ENCODE measurements around the gene LAPTM4A.

Gene LAPTM4A

GRCh38 chr2:20065885-20066602, 14.6 kb upstream of the LAPTM4A start:
- no peaks in the 10 kb centered on the region for H3K36me3 ChIP-seq (ENCODE audit: control insufficient read depth, insufficient read depth, low read length)
- H3K4me3 ChIP-seq (replicated peaks; ENCODE audit: low read depth, low read length), result no peak overlapping the region
- no peak for DNase-seq (ENCODE audit: extremely low read depth, insufficient read length)
- no peak for TF ChIP-seq CTCF (IDR thresholded peaks at IDR 0.05; ENCODE audit: insufficient read depth, low read length, poor library complexity, severe bottlenecking)
- no peaks in the 10 kb centered on the region for H3K27me3 ChIP-seq (replicated peaks; ENCODE audit: control insufficient read depth, insufficient read depth, low read length)

DNA sequence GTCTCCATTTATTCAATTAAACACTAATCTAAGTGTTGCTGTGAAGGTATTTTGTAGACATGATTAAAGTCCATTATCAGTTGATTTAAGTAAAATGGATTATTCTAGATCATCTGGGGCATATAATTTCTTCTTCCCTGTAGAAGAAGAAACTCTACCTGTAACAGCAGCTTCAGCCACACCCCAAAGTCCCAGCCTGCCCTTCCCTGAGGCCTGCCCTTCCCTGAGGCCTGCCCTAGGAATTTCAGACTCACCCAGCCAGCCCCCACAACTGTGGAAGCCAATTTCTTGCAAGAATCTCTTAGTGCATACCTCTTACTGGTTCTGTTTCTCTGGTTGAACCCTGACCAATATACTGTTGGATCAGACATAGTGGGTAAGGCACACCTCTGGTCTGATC, 13.4 kb upstream of the LAPTM4A start:
- Histone ChIP-seq H3K27me3 (replicated peaks; ENCODE audit: control insufficient read depth, insufficient read depth, low read length) (no peaks in the 10 kb centered on the region), H3K4me3 (replicated peaks; ENCODE audit: low read depth, low read length) (no peak overlapping the region), H3K36me3 (ENCODE audit: control insufficient read depth, insufficient read depth, low read length) (no peaks in the 10 kb centered on the region)
- no peak for DNase-seq (ENCODE audit: extremely low read depth, insufficient read length)
- no peak for TF ChIP-seq CTCF (IDR thresholded peaks at IDR 0.05; ENCODE audit: insufficient read depth, low read length, poor library complexity, severe bottlenecking)

DNA sequence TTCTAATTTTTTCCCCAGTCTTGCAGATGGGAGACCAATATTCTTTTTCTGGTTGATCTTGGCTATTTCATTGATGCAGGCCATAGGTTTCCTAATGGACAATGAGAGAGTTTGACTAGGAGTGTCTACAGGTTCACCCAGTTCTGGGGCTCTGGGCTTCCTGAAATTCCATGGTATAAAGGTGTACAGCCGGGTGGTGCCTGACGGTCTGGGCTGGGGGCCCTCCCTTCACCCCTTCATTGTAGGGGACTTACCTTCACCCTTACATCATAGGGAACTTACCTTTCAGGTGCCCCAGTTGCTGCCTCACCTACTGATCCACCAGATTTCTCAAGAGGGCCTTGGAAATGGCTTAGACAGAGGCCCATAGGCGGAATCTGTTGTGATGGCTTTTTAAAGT, 13.0 kb upstream of the LAPTM4A start:
- Histone ChIP-seq H3K27me3 (replicated peaks; ENCODE audit: control insufficient read depth, insufficient read depth, low read length) (no peaks in the 10 kb centered on the region), H3K36me3 (ENCODE audit: control insufficient read depth, insufficient read depth, low read length) (no peaks in the 10 kb centered on the region), H3K4me3 (replicated peaks; ENCODE audit: low read depth, low read length) (no peak overlapping the region)
- no peak for TF ChIP-seq CTCF (IDR thresholded peaks at IDR 0.05; ENCODE audit: insufficient read depth, low read length, poor library complexity, severe bottlenecking)
- DNase-seq (ENCODE audit: extremely low read depth, insufficient read length), result no peak

DNA sequence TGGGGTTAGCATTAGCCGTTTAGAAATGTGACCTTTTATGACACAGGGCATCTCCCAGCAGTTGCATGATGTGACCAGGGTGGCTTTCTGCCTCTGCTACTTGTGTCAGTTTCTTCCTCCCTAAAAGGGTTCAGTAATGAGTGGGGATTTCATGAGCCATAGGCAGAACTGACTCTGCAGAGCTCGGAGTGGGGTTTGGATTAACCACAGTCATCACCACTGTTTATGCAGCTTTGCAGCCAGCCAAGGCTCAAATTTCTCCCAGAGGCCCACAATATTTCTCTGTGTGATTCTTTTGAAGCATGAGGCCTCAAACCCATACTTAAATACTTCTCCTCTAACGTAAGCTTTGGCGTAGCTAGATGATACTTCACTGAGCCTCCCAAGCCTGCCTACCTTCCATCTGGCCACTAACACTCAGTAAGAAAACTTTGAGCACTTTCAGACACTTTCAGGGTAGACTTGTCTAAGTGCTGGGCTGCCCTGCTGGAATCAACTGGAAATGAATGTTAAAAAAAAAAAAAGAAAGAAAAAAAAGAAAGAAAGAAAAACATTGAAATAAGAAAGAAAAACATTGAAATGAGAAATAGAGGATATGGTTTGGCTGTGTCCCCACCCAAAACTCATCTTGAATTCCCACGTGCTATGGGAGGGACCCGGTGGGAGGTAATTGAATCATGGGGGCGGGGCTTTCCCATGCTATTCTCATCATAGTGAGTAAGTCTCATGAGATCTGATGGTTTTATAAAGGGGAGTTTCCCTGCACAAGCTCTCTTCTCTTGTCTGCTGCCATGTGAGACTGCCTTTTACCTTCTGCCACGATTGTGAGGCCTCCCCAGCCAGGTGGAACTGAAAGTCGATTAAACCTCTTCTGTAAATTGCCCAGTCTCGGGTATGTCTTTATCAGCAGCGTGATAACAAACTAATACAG, 11.5 kb upstream of the LAPTM4A start:
- H3K36me3 ChIP-seq (ENCODE audit: control insufficient read depth, insufficient read depth, low read length), result no peaks in the 10 kb centered on the region
- no peaks in the 10 kb centered on the region for H3K27me3 ChIP-seq (replicated peaks; ENCODE audit: control insufficient read depth, insufficient read depth, low read length)
- no peak for TF ChIP-seq CTCF (IDR thresholded peaks at IDR 0.05; ENCODE audit: insufficient read depth, low read length, poor library complexity, severe bottlenecking)
- H3K4me3 ChIP-seq (replicated peaks; ENCODE audit: low read depth, low read length), result no peak overlapping the region
- no peak for DNase-seq (ENCODE audit: extremely low read depth, insufficient read length)

DNA sequence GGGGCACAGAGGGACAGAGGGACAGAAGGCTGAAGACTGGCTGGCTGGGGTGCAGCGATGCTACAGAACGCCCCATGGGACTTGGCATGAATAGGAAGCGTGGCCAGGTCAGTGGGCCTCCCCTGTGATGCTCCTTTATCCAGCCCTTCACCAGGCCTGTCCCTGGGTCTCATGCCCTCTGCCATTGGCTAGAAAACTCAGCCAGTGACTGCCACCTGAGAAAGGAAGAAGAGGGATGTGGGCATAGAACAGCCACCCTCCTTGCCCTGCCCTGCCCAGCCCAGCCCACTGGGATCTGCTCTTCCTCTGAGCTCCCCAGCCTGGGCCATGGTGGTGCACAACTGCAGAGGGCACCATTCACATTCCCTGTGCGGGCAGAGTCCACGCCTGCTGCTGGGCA, 10.5 kb upstream of the LAPTM4A start:
- no peaks in the 10 kb centered on the region for H3K27me3 ChIP-seq (replicated peaks; ENCODE audit: control insufficient read depth, insufficient read depth, low read length)
- DNase-seq (ENCODE audit: extremely low read depth, insufficient read length), result no peak
- H3K4me3 ChIP-seq (replicated peaks; ENCODE audit: low read depth, low read length), result no peak overlapping the region
- TF ChIP-seq CTCF (IDR thresholded peaks at IDR 0.05; ENCODE audit: insufficient read depth, low read length, poor library complexity, severe bottlenecking), result no peak
- no peaks in the 10 kb centered on the region for H3K36me3 ChIP-seq (ENCODE audit: control insufficient read depth, insufficient read depth, low read length)

All from GM06990 (cell line).